Measurements from ENCODE around the gene ZNF366. TPM values are rescaled to one million over a fixed set of nuclear protein-coding genes. Genes with fewer than 3 reads are reported as not detected.
"Not testable (repeated sequence)": the region's sequence is repeated elsewhere in the genome, so short reads cannot be mapped to it uniquely, and the experiment has no call there.

Gene ZNF366
- total and polyA plus RNA-seq, 3 donors from 2014 or later = 0.96 to 2.2 (median 1.4) TPM

DNA sequence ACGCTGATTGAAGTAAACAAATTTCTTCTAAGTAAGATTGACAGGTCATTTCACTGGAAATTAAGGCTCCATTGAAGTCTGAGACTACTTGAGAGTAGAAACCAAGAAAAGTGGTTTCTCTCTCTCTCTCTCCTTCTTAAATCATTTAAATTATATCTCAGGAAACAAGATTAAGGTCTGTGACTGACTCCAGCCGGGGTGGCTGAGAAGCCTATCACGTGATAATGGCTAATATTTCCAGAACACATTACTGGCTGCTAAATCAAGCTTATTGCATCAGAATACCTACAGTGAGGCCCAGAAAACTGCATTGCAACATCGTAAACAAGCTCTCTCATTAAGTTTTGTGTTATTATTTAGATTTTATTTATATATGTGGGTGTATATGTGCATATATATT is 98.6 kb downstream of the ZNF366 start:
- intact Hi-C loops (cut with DNase I; ENCODE audit: low total_unique reads) = no loop called here
- H3K36me3 ChIP-seq (ENCODE audit: low read depth, missing control alignments) = no peaks in the 10 kb centered on the region
- TF ChIP-seq POLR2A (IDR thresholded peaks at IDR 0.05) (no peak), CTCF (IDR thresholded peaks at IDR 0.05) (no peak)
- DNase-seq = no peak
- H3K4me3 ChIP-seq = no peak overlapping the region
- H3K4me1 ChIP-seq = no peaks in the 10 kb centered on the region
- H3K9me3 ChIP-seq = no peaks in the 10 kb centered on the region
- 82 to 85% methylated on average over 4 of the region's 4 CpGs for WGBS, 2 donors
- H3K27me3 ChIP-seq = no peaks in the 10 kb centered on the region
- no peak overlapping the region for H3K27ac ChIP-seq

DNA sequence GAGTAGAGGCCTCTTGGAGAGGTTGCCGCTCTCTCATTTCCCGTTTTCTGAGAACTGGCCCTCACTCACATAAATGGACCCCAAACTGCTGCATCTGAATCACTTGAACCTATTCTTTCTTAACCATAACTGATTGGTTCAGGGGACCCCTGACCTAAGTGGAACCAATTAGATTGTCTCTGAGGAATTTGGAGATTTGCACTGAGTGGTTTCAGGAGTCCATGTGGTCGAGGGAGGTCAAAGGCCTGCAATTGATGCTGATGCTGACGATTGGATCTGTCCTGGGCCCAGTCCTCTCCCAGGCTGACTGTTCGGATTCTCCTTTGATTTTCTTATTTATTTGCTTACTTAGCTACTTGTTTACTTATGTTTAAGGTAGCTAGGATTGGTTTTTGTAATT is 99.1 kb downstream of the ZNF366 start:
- no peak for DNase-seq
- Histone ChIP-seq H3K4me1 (peaks cover under 1% of the 10 kb centered on the region), H3K27ac (no peak overlapping the region), H3K4me3 (no peak overlapping the region), H3K27me3 (no peaks in the 10 kb centered on the region), H3K36me3 (ENCODE audit: low read depth, missing control alignments) (no peaks in the 10 kb centered on the region), H3K9me3 (no peaks in the 10 kb centered on the region)
- WGBS, 2 donors = 89 to 94% methylated on average over 5 of the region's 5 CpGs
- TF ChIP-seq CTCF (IDR thresholded peaks at IDR 0.05) (no peak), POLR2A (IDR thresholded peaks at IDR 0.05) (no peak)
- intact Hi-C loops (cut with DNase I; ENCODE audit: low total_unique reads) = no loop called here

DNA sequence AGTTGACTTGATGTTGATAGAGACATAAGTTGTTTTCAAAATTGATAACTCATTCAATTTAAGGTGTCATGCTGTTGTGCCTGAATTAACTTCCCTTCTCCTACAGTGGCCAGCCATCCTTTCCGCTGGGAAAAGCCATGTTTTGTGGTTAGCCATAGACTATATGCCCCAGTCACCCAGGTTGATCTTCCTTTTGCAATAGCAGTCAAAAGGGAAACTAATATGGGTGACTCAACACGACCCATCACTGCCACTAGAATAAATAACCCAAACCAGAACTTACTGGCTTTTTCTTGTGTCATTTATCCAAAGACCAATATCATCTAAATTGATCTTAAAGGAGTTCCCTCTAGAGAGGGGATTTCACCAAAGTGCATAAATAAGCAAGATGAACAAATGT is 99.7 kb downstream of the ZNF366 start:
- DNase-seq = no peak
- 90 to 92% methylated on average over 2 of the region's 2 CpGs for WGBS, 2 donors
- no peaks in the 10 kb centered on the region for H3K27me3 ChIP-seq
- no peaks in the 10 kb centered on the region for H3K36me3 ChIP-seq (ENCODE audit: low read depth, missing control alignments)
- no peak overlapping the region for H3K27ac ChIP-seq
- TF ChIP-seq POLR2A (IDR thresholded peaks at IDR 0.05) = no peak
- no peak for TF ChIP-seq CTCF (IDR thresholded peaks at IDR 0.05)
- H3K9me3 ChIP-seq = no peaks in the 10 kb centered on the region
- H3K4me1 ChIP-seq = peaks cover 4% of the 10 kb centered on the region
- no peak overlapping the region for H3K4me3 ChIP-seq
- intact Hi-C loops (cut with DNase I; ENCODE audit: low total_unique reads) = no loop called here

- no peak for TF ChIP-seq CTCF (IDR thresholded peaks at IDR 0.05)
- TF ChIP-seq POLR2A (IDR thresholded peaks at IDR 0.05) = no peak
- Histone ChIP-seq H3K27ac (no peak overlapping the region), H3K4me1 (peaks cover 4% of the 10 kb centered on the region), H3K9me3 (no peaks in the 10 kb centered on the region), H3K27me3 (no peaks in the 10 kb centered on the region), H3K36me3 (ENCODE audit: low read depth, missing control alignments) (no peaks in the 10 kb centered on the region), H3K4me3 (no peak overlapping the region)
- WGBS, 2 donors = 87 to 88% methylated on average over 3 of the region's 3 CpGs
- intact Hi-C loops (cut with DNase I; ENCODE audit: low total_unique reads) = no loop called here
- DNase-seq = no peak
Observed at GRCh38 chr5:72407078-72407477, 100.1 kb downstream of the ZNF366 start.

DNA sequence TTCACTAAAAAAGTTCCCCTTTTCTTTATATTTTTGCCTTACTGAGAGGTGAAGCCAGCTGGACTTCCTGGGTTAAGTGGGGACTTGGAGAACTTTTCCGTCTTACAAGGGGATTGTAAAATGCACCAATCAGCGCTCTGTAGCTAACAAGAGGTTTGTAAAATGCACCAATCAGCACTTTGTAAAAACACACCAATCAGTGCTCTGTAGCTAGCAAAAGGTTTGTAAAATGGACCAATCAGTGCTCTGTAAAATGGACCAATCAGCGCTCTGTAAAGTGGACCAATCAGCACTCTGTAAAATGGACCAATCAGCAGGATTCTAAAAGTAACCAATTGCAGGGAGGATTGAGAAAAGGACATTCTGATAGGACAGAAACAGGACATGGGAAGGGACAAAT is 102.4 kb downstream of the ZNF366 start:
- peak; percentile 20 for DNase-seq
- H3K27me3 ChIP-seq; H3K27ac ChIP-seq; H3K4me3 ChIP-seq; intact Hi-C loops (cut with DNase I; ENCODE audit: low total_unique reads); H3K9me3 ChIP-seq; H3K4me1 ChIP-seq; H3K36me3 ChIP-seq (ENCODE audit: low read depth, missing control alignments): not testable (repeated sequence)
- WGBS, 2 donors = 89 to 91% methylated on average over 3 of the region's 3 CpGs

All from testis (tissue), 3 donors.